ENCODE measurements around the gene ZNF431.

DNA sequence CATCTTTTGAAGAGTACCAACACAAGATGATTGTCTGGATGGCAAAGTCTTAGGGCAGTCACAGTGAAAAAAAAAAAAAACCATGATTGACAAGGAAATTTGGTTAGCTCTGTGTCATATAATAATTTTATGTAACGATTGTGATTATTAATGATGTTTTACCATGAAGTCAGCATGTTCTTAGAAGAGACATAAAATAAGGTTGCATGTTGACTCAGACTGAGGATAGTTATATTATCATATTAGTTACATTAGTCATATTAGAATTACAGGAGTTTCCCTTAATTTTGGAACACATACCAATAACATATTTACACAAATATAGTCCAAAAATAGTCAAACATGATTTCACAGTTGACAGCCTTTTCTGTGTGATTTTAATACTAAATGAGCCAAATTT is 5.7 kb downstream of the ZNF431 start:
- TF ChIP-seq, protein P1, sequence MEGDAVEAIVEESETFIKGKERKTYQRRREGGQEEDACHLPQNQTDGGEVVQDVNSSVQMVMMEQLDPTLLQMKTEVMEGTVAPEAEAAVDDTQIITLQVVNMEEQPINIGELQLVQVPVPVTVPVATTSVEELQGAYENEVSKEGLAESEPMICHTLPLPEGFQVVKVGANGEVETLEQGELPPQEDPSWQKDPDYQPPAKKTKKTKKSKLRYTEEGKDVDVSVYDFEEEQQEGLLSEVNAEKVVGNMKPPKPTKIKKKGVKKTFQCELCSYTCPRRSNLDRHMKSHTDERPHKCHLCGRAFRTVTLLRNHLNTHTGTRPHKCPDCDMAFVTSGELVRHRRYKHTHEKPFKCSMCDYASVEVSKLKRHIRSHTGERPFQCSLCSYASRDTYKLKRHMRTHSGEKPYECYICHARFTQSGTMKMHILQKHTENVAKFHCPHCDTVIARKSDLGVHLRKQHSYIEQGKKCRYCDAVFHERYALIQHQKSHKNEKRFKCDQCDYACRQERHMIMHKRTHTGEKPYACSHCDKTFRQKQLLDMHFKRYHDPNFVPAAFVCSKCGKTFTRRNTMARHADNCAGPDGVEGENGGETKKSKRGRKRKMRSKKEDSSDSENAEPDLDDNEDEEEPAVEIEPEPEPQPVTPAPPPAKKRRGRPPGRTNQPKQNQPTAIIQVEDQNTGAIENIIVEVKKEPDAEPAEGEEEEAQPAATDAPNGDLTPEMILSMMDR (conservative IDR thresholded peaks at IDR 0.05; ENCODE audit: low read depth, low read length), result no peak
- no peak for TF ChIP-seq POLR2A (IDR thresholded peaks at IDR 0.05; ENCODE audit: low read depth, low read length)

All from IMR-90 (cell line).